Activated naive CD4-positive, alpha-beta T cell treated with anti-CD3 and anti-CD28 coated beads for 36 hours (primary cell): ENCODE results near the gene JAZF1. TPM values are rescaled to one million over a fixed set of nuclear protein-coding genes. Genes with fewer than 3 reads are reported as not detected.

Experiments
- CTCF ChIA-PET: fragments of 350-600 bp; sonication (Branson Sonifier 250); formaldehyde crosslinking; loops from one replicate; lab custom pipeline; 2021; ENCODE audit warnings: antibody characterized with exemption; lab: Charles Lee
- DNase-seq: peaks from one replicate; pipeline ENCODE4 v3.0.0-alpha.2; 2020
- H3K27ac Mint-ChIP-seq: one replicate; pipeline ENCODE4 v1.8.0; 2021; ENCODE audit warnings: mild to moderate bottlenecking, mixed read lengths
- H3K27me3 Mint-ChIP-seq: one replicate; pipeline ENCODE4 v1.8.0; 2021; ENCODE audit warnings: low read depth, mixed read lengths
- H3K36me3 Mint-ChIP-seq: one replicate; pipeline ENCODE4 v1.8.0; 2021; ENCODE audit warnings: low read depth, mixed read lengths
- H3K4me1 Mint-ChIP-seq: one replicate; pipeline ENCODE4 v1.8.0; 2021; ENCODE audit warnings: low read depth, mixed read lengths
- H3K4me3 Mint-ChIP-seq: one replicate; pipeline ENCODE4 v1.8.0; 2021; ENCODE audit warnings: mild to moderate bottlenecking, moderate library complexity, mixed read lengths
- H3K9me3 Mint-ChIP-seq: one replicate; pipeline ENCODE4 v1.8.0; 2021; ENCODE audit warnings: mixed read lengths
- intact Hi-C: fragments of 100-400 bp; cut with micrococcal nuclease; formaldehyde crosslinking; loops from one replicate; pipeline ENCODE4 v1.15.1; 2023
- total RNA-seq, 2 experiments: library from RNA; stranded (reverse); gene quantifications; one replicate each; pipeline ENCODE4 v1.2.3, GENCODE V29; 2021

The JAZF1 gene
- total RNA-seq, 2 experiments from 2014 or later, result 3.4 to 4.7 TPM

- intact Hi-C loops, result loop anchor here (1.0 kb wide), 1 partner anchor 19 kb away; no protein-coding TSS in a partner anchor
- CTCF ChIA-PET, result no interaction called here
- no peaks in the 10 kb centered on the region for H3K9me3 Mint-ChIP-seq
- no peak overlapping the region for H3K27ac Mint-ChIP-seq
- H3K36me3 Mint-ChIP-seq, result no peaks in the 10 kb centered on the region
- no peak for DNase-seq
- no peak overlapping the region for H3K4me3 Mint-ChIP-seq
- peaks cover 19% of the 10 kb centered on the region for H3K4me1 Mint-ChIP-seq
- peaks cover 4% of the 10 kb centered on the region for H3K27me3 Mint-ChIP-seq
Measured at GRCh38 chr7:28174442-28174841, 6.2 kb downstream of the JAZF1 start.

GRCh38 chr7:28173531-28173930 is 7.1 kb downstream of the JAZF1 start:
- no peaks in the 10 kb centered on the region for H3K36me3 Mint-ChIP-seq
- H3K4me3 Mint-ChIP-seq, result no peak overlapping the region
- H3K9me3 Mint-ChIP-seq, result no peaks in the 10 kb centered on the region
- CTCF ChIA-PET, result interaction anchor here (0.6 to 0.7 kb wide), 2 partner anchors 33 to 293 kb away, joined by 3 to 4 read pairs; no protein-coding TSS in a partner anchor
- no peak for DNase-seq
- intact Hi-C loops, result no loop called here
- H3K27ac Mint-ChIP-seq, result no peak overlapping the region
- no peaks in the 10 kb centered on the region for H3K27me3 Mint-ChIP-seq
- H3K4me1 Mint-ChIP-seq, result peaks cover 22% of the 10 kb centered on the region

GRCh38 chr7:28172958-28173357 is 7.6 kb downstream of the JAZF1 start:
- H3K9me3 Mint-ChIP-seq, result no peaks in the 10 kb centered on the region

GRCh38 chr7:28170701-28171100 is 9.9 kb downstream of the JAZF1 start:
- no peak for DNase-seq
- intact Hi-C loops, result no loop called here
- Mint-ChIP-seq H3K36me3 (no peaks in the 10 kb centered on the region), H3K27me3 (no peaks in the 10 kb centered on the region), H3K4me1 (peaks cover 20% of the 10 kb centered on the region), H3K27ac (no peak overlapping the region), H3K9me3 (no peaks in the 10 kb centered on the region), H3K4me3 (no peak overlapping the region)
- CTCF ChIA-PET, result no interaction called here

More at GRCh38 chr7:28172958-28173357, 7.6 kb downstream of the JAZF1 start:
- Mint-ChIP-seq H3K4me3 (no peak overlapping the region), H3K27me3 (no peaks in the 10 kb centered on the region), H3K4me1 (peaks cover 23% of the 10 kb centered on the region), H3K27ac (no peak overlapping the region), H3K36me3 (no peaks in the 10 kb centered on the region)
- CTCF ChIA-PET, result no interaction called here
- no peak for DNase-seq
- intact Hi-C loops, result no loop called here

- H3K36me3 Mint-ChIP-seq, result no peaks in the 10 kb centered on the region
- no peaks in the 10 kb centered on the region for H3K9me3 Mint-ChIP-seq
- H3K27ac Mint-ChIP-seq, result no peak overlapping the region
- H3K27me3 Mint-ChIP-seq, result no peaks in the 10 kb centered on the region
- CTCF ChIA-PET, result no interaction called here
- H3K4me3 Mint-ChIP-seq, result no peak overlapping the region
- peaks cover 10% of the 10 kb centered on the region for H3K4me1 Mint-ChIP-seq
- intact Hi-C loops, result no loop called here
- DNase-seq, result no peak
Measured at GRCh38 chr7:28169230-28169629, 11.4 kb downstream of the JAZF1 start.

GRCh38 chr7:28168393-28169158 is 12.0 kb downstream of the JAZF1 start:
- H3K27ac Mint-ChIP-seq, result no peak overlapping the region
- no peak overlapping the region for H3K4me3 Mint-ChIP-seq
- H3K27me3 Mint-ChIP-seq, result peaks cover 4% of the 10 kb centered on the region
- H3K4me1 Mint-ChIP-seq, result peaks cover 10% of the 10 kb centered on the region
- intact Hi-C loops, result no loop called here
- no peak for DNase-seq
- no peaks in the 10 kb centered on the region for H3K9me3 Mint-ChIP-seq
- no peaks in the 10 kb centered on the region for H3K36me3 Mint-ChIP-seq
- CTCF ChIA-PET, result interaction anchor here (0.9 kb wide), 1 partner anchor 73 kb away, joined by 3 read pairs; no protein-coding TSS in a partner anchor

GRCh38 chr7:28166982-28167715 is 13.4 kb downstream of the JAZF1 start:
- no peak overlapping the region for H3K27ac Mint-ChIP-seq
- H3K36me3 Mint-ChIP-seq, result no peaks in the 10 kb centered on the region
- no peak overlapping the region for H3K4me3 Mint-ChIP-seq
- no peak for DNase-seq
- H3K27me3 Mint-ChIP-seq, result peaks cover 4% of the 10 kb centered on the region
- H3K9me3 Mint-ChIP-seq, result no peaks in the 10 kb centered on the region
- CTCF ChIA-PET, result interaction anchor here (0.7 kb wide), 2 partner anchors 42 to 112 kb away, joined by 3 read pairs; no protein-coding TSS in a partner anchor
- intact Hi-C loops, result no loop called here
- peaks cover 10% of the 10 kb centered on the region for H3K4me1 Mint-ChIP-seq

- intact Hi-C loops, result no loop called here
- Mint-ChIP-seq H3K36me3 (no peaks in the 10 kb centered on the region), H3K9me3 (no peaks in the 10 kb centered on the region), H3K4me3 (no peak overlapping the region), H3K27ac (no peak overlapping the region), H3K27me3 (peaks cover 4% of the 10 kb centered on the region), H3K4me1 (peaks cover 10% of the 10 kb centered on the region)
- CTCF ChIA-PET, result interaction anchor here (0.6 to 0.8 kb wide), 2 partner anchors 14 to 25 kb away, joined by 3 to 5 read pairs; no protein-coding TSS in a partner anchor
- no peak for DNase-seq
Measured at GRCh38 chr7:28165961-28166955, 14.3 kb downstream of the JAZF1 start.

- H3K27me3 Mint-ChIP-seq, result peaks cover 4% of the 10 kb centered on the region
- CTCF ChIA-PET, result interaction anchor here (0.8 kb wide), 2 partner anchors 24 to 67 kb away, joined by 4 to 5 read pairs; no protein-coding TSS in a partner anchor
- H3K4me1 Mint-ChIP-seq, result peaks cover 10% of the 10 kb centered on the region
- H3K4me3 Mint-ChIP-seq, result no peak overlapping the region
- no peaks in the 10 kb centered on the region for H3K9me3 Mint-ChIP-seq
- H3K36me3 Mint-ChIP-seq, result peaks cover under 1% of the 10 kb centered on the region
- no peak overlapping the region for H3K27ac Mint-ChIP-seq
- DNase-seq, result no peak
- intact Hi-C loops, result no loop called here
Measured at GRCh38 chr7:28165261-28165660, 15.3 kb downstream of the JAZF1 start.

GRCh38 chr7:28163949-28164348 is 16.6 kb downstream of the JAZF1 start:
- H3K27me3 Mint-ChIP-seq, result peaks cover 4% of the 10 kb centered on the region
- H3K4me1 Mint-ChIP-seq, result peaks cover 5% of the 10 kb centered on the region
- no peak for DNase-seq
- H3K27ac Mint-ChIP-seq, result no peak overlapping the region
- no peak overlapping the region for H3K4me3 Mint-ChIP-seq
- CTCF ChIA-PET, result no interaction called here
- intact Hi-C loops, result no loop called here
- peaks cover 5% of the 10 kb centered on the region for H3K36me3 Mint-ChIP-seq
- no peaks in the 10 kb centered on the region for H3K9me3 Mint-ChIP-seq

GRCh38 chr7:28161331-28161730 is 19.3 kb downstream of the JAZF1 start:
- Mint-ChIP-seq H3K9me3 (no peaks in the 10 kb centered on the region), H3K4me3 (no peak overlapping the region), H3K4me1 (peaks cover 2% of the 10 kb centered on the region), H3K27ac (no peak overlapping the region), H3K27me3 (peaks cover 4% of the 10 kb centered on the region), H3K36me3 (peaks cover 5% of the 10 kb centered on the region)
- intact Hi-C loops, result no loop called here
- no peak for DNase-seq
- CTCF ChIA-PET, result no interaction called here
